Putamen (tissue), 1 donor: ENCODE data around the gene HJURP.

ENCODE experiments used
- DNase-seq: peaks from one replicate; pipeline ENCODE4 v3.0.0-alpha.2; 2016; ENCODE audit warnings: low spot score

The HJURP gene

DNA sequence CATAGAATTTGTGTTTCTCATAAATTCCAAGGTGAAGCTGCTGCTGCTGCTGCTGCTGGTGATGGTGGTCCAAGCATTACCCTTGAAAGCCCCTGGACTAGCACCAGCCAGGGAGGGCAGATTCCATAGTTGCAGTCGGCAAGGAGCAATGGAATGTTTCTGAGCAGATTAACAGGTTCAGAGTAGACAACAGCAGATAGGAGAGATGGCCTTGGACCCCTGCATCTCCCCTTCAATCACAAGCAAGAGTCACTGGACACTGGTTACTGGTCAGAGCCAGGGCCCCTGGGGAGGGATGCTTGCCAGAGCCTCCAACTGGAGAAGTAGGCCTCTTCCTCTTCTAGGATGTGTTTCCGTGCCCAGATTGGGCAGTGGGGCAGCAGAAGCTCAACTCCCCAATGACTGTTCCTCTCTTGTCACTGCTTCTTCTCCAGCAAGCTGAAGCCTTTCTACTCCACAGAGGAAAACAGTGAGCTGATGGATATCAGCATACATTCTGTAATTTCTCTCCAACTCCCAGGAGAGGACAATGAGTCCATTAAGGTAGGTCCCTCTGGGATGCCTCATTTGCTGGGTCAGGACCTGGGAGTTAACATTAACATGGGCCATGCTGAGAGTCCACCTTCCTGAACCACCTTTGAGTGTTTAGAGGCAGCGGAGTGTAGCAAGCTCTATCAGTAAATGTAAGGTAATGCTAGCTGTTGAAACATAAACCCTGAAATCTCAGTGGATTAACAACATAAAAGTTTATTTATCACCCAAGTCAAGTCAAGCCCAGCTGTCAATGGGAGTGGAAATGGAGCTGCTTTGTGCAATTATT, 40.9 kb downstream of the HJURP start:
- DNase-seq: no peak

DNA sequence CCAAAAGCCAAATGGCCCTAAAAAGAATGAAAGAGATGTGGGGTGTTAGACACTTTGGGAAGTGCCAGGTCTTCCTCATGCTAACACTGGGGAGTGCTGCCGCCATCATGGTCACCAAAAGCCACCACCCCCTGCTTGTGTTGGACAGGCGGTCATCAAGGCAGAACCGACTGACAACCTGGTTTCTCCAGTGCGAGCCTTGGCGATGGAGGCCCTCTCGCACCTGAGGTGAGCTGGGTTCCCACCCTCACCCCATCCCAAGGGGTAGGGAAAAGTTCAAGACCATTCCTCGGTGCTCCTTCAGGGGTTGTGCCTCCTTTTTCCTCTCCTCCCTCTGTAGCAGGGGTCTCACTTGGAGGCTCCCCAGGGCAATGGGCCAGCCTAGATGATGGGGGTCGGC, 42.6 kb downstream of the HJURP start:
- no peak for DNase-seq

DNA sequence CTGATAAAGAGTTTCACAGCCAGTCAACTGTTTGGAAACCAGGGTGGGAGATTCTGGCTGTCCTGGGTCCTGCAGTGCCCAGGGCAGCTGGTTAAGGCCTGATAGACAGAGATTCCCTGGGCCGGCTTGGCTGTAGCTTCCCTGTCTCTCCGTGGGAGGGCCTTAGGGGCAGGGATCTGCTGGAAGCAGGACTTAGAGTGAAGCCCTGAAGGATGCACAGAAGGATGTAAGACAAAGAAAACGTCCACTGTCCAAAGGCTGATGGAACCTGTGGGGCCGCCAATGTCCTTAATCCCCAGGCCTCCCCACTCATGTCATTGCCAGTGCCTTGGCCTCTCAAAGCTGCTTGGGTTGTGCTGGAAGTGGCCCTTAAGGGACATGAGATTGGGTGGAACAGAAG, 43.2 kb downstream of the HJURP start:
- no peak for DNase-seq

DNA sequence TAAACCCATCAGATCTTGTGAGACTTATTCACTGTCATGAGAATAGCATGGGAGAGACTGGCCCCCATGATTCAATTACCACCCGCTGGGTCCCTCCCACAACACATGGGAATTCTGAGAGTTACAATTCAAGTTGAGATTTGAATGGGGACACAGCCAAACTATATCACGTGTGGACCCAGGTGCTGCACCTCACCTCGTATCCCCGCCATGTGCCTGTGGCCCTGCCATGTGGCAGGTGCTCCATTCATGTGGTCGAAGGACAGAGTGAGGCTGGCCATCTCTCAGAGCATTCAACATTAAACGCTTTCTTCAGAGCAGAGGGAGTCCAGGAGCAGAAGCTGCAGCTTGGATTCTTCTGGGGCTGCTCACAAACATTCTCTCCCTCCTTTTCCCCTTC, 44.0 kb downstream of the HJURP start:
- DNase-seq: no peak

DNA sequence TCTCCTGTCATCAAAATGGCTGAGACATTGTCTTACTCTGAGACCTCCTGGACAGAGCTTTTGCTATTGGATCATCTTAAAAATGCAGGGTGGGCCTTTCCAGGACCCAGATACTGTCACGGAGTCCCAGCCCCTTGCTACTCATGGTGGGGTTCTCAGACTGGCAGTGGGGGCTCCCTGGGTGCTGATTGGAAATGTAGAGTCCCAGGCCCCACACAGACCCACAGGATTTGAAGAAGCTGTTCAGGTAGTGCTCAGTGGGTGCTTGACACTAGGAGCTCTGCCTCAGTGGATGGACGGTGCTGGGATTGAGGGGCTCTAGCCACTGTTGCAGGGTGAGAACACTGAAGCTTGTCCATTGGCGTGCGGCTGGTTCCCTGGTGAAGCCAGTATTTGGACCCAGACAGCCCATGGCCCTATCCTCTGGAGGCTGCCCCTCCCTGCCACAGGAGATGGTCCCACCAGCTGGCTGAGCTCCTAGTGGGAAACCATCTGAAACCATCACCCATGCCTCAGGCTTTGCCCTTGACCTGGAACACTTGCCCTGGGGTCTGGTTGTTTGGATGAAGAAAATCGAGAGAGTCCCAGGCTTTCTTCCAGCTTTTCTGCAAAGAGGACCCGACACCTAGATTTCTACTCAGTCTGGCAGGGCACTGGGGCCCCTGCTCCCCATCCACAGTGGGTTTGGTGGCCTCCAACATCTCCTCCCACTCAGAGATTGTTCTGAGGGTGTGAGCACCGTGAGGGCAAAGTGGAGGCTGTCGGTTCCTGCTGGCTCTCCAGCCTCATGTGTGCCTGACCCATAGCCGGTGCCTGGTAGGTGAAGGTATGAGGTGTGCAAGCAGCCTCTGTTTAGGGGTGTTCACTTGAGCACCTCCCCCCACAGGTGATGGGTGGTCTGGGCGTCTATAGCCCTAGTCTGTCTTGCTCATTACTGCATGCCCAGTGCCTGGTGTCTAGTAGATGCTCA, 46.1 kb downstream of the HJURP start:
- DNase-seq: no peak

DNA sequence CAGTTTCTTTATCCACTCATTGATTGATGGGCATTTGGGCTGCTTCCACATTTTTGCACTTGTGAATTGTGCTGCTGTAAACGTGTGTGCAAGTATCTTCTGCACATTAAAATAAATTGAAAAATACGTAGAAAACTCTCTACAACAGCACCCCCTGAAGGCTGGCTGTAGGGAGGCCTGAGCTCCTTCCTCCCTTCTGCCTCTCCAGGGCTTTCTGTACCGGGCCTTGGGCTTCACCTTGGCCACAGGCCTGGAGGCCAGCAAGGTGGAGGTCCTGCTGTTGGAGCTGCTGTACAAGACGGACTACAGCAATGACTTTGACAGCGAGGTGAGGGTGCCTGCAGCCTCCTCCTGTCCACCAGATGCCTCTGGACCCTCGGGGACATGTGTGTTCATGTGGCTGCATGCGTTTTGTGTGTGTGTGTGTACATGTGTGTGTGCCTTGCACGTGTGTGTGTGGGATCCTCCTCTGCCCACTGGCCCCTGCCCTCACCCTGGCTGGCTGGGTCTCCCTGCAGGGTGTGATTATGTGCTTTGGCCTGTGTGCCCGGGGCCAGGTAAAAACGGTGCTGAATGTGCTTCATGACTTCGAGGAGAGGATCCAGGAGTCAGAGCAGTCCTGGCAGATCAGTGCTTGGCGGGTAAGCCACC, 47.0 kb downstream of the HJURP start:
- no peak for DNase-seq

DNA sequence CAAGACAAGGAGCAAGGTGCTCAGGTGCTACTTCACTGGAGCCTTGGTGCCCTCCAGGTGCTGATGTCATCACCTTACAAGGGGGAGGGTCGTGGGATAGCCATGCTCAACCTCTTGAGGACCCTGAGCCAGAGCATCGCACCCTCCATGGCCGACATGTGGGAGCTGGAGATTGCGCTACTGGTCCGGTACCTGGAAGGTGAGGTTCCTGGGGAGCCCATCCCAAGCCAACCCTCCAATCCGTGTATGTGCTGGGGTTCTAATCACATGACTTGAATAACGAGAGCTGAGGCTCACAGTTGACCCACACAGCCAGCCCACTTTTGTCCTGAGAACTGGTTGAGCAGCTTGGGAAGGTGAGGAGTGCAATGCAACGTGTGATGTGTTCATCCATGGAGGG, 50.3 kb downstream of the HJURP start:
- DNase-seq: no peak

DNA sequence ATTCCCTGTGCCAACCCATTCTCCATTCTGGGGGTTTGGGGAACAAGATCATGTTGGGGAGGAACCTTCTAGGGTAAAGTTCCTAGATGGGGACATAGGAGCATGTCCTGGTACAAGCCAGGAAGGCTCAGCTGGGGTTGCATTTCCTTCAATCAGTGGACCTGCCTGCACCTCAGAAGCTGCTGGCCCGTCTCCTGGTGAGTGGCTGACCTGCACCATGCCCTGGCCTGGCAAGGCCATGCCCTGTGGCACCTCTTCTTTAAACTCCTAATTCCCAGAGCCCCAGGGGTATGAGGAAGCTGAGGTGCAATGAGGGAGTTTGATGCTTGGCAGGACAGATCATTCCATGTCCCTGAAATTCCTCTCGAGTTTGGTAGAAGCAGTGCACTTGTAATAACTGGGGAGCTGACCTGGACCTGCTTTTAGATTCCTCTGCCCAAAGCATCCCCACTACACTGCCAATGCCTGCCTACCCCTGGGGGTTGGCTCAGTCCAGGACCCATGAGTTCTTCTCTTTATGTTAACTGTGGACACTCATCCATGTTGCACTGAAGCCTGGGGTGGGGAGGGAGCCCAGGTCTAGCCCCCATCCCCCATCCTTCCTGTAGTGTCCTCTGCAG, 50.9 kb downstream of the HJURP start:
- DNase-seq: no peak

DNA sequence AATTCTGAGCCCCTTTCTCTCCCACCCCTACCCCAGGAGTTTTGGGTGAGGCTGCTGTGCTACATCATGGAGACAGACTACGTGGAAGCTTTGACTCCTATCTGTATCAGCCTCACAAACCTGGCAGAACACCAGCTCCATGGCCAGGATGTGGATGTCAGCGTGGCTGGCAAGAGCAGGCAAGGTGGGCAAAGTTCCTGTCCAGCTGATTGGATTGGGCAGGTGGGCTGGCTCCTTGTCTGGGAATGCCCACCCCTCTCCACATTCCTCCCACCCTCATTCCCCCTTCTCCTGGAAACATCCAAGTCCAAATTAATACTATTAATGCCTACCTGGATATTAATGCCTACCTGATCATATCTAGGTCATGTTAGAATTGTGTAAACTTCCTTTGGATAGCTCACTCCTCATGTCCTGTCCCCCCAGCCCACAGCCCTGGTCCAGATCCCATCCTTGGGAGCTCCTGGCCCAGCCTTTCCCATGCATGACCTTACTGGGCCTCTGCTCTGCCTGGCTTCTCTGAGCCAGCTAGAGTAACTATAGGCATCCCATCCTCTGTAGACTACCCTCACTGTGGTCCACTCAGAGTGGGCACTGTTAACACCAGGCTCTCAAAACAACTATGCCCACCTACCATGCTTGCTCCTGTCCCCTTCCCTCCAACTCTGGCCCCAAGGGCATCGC, 52.1 kb downstream of the HJURP start:
- no peak for DNase-seq

DNA sequence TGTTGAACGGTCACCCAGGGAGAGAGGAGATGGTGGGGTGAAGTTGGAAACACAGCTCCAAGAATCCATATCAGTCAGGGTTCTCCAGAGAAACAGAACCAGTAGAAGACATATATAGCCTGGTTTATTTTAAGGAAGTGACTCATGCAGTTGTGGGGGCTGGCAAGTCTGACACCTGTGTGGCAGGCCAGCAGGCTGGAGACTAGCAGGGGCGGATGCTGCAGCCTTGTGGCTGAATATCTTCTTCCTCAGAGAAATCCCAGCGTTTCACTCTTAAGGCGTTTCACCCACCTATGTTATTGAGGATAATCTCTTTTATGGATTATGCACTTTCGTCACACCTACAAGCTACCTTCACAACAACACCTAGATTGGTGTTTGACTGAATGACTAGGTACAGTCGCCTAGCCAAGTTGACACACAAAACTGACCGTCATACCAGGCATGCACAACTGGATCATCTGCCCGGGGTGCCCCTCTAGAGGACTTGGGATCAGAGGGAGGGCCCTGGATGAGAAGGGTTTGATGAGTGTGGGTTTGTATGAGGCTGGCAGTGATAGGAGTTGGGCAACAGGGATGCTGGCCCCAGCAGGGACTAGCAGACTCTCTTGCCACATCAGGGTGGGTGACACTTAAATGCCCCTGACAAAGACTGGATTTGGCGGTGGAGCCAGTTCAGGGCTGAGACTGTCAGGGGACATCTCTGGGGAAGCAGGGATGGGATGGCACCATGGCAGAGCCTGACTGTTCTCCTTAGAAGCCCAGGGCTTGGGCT, 52.8 kb downstream of the HJURP start:
- no peak for DNase-seq

DNA sequence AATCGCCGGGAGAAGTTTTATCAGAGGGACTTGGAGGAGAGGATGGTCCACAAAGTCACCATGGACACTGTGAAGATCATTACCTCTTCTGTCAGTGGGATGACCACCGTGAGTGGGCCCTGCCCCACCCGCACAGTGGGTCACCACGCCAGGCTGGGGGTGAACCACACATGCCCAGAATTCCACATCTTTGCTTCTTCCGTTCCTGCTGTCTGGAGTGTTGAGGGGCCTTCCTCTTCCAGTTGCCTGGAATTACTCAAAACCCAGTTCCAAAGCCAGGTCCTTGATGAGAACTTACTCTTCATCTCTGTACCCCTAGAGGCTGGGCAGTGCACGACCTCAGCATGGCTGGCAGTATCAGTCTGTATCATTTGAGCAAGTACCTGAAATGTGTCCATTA, 54.1 kb downstream of the HJURP start:
- no peak for DNase-seq

DNA sequence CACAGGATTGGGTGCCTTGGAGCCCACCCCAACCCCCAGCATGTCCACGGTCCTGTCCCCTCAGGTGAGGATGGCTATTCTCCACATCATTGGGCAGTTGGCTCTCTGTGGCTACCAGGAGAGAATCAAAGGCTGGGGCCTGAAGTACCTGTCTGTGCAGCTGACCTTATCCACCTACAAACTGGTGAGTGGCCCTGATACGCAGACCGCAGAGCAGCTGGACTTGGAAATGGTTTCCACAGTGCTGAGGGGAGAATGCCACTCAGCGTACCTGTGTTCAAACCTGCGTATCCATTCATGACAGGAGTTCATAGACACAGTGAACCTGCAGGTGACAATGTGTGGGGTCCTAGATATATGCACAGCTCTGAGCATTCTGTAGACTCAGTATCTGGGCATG, 54.6 kb downstream of the HJURP start:
- no peak for DNase-seq

DNA sequence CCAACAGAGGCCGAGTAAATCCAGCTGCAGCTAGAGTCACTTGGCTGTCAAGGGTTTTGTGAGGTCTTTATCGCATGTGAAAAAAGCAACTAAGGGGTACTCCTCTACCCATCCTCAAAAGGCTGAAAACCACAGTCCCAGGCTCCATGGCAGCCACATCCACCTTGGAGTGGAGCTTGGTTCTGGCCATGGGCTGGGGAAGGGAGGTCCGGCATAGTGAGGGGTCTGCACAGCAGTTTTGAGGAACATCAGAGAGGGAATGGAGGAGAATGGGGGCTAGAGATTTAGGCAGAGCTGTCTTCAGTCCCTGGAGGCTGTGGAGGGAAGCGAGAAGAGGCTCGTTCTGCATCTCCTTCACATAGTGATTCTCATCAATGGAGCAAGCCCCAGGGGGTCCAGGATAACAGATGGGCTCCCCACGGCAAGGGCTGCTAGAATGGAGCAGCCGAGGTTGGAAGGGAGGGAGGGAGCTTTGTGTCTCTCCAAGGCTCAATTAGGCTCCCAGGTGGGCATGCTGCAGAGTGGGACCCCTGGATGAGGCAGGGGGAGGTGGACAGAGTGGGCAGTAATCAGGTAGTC, 55.2 kb downstream of the HJURP start:
- no peak for DNase-seq

DNA sequence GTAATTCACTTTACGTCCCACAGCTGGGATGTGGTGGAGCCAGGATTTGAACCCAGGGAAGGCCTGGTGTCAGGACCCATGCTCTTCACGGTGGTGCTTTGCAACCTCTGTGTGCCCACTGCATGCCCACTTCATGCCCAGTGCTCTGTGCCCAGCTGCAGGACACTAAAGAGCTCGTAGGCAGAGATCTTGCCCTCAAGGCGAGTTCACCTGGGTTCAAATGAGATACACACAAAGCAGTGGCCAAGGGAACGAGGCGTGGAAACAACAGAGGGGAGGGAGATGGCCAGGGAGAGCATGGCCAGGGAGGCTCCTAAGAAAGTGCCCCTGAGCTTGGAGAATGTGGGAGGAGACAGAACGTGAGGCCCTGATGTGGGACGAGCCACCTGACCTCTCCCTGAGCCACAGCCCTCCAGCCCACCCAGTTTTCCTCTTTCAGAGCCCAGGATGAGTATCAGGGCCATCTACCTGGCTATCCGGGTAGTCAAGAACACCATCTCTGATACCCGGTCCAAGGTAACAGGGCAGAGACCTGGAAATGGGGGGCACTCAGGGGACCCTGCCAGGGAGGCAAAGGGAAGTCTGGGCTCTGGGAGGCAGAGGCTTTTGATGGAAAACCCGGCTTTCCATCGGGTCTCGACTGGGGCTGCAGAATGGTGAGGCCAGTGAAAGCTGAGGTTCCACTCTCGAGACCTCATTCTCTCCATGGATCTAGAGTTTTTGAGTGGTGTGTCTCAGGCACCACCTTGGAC, 55.8 kb downstream of the HJURP start:
- no peak for DNase-seq

DNA sequence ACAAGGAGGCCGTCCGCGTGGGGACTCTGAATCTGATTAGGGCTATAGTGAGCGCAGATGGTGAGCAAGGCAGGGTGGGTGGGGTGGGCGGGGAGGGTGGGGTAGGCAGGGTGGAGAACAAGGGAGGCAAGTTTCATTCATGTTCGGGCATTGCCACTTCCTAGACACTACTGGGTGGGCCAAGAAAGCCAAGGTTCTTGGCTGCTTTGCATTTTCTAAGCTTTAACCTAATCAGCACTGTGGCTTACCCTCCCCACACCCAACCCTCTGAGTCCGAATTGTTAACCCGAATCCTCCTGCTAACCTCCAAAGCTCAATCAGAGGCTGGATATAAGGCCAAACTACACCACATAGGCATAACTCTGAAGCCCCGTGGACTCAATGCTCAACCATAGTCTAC, 58.1 kb downstream of the HJURP start:
- DNase-seq: no peak

DNA sequence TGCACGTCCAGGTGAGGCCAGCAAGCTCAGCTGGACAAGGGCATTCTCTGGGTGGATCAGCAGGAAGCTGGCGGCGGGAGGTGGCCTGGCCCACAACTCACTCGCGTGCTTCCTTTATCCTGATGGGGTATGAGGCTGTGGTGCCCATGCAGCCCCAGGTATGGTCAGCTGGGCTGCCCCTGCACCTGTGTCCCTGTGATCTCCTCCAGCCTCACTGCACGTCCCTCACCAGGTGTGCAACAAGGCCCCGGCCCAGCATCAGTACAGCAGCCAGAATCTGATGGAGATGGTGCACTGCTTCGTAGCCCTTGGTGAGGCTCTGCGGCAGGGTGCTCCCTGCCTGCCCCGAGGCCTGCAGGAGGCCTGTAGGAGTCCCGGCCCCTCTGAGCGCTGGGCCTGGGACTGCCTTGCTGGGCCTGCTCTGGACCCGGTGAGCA, 58.6 kb downstream of the HJURP start:
- DNase-seq: no peak

DNA sequence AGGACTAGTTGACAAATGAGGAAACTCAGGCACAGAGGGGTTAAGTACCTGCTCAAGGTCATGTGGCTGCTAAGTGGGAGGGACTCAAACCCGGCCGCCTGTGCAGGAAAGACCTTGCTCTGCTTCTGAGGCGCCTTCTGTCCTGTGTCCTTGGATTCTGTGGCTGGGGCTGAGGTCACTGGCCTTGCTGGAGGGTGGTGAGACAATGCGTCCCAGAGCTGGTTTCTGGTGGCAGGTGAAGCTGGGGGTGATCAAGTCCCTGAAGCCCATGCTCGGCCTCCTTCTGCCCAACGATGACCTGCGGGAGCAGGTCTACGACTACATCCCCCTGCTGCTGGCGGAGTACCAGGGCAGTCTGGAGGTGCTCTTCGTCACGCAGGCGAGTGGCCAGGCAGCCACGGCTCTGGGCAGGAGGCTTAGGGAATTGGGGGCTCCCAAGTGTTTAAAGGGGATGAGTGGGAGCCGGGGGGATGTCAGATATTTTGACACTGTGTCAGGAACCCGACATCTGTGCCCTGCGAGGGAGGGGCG, 60.1 kb downstream of the HJURP start:
- no peak for DNase-seq

DNA sequence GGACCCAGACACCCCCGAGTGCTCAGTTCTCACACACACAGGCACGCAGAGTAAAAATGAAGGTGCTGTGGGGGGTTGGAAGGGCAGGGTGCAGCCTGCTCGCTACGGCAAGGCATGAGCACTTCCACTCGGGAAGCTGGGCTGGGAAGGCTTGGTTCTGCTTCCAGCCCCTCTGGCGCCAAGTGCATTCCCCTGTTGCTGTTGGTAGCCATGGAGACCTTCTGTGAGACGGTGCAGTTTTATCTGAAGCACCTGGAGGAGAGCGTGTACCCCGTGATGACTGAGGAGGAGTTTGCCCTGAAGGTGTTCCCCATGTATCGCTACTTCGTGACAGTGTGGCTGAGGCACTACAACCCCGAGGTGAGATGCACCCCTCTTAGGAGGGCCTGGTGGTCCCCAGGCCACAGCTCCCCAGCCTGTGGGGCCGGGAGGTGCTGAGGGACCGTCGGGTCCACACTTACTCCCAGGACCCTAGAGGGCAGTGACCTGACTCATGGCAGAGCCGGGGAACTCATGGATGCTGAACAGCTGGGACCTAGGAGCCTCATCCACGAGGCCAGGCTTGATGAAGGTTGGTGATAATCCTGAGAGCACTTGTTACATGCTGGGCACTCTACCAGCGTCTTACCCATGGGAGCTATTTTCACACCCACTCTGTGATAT, 60.7 kb downstream of the HJURP start:
- DNase-seq: no peak

DNA sequence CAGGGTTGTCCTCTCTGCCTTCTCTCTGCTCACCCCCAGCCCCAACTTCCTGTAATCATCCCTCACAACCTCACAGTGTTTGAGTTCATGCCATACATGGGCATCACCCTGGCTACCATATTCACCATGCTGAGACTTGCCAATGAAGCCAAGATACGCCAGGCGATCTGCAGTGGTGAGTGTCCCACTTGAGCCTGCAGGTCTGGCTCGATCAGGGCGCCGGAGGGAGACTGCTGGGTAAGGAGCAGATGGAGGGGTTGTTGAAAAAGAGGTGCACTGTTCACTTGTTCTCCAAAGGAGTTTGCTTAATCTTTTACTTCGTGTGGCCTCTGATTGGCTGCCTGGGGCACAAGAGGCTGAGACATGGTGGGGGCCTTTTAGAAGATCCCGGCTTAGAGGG, 61.6 kb downstream of the HJURP start:
- no peak for DNase-seq
